Right lobe of liver (tissue), 4 donors: ENCODE results near the gene BTLA.

ENCODE experiments used
- POLR2A ChIP-seq: fragments of 450-650 bp; IDR thresholded peaks from one replicate; pipeline ENCODE4 v1.6.1; 2017; ENCODE audit warnings: antibody characterized with exemption, mild to moderate bottlenecking
- TF ChIP-seq, protein P1 (sequence below), 4 donors: fragments of 200-600 bp in 3 of 4; fragments of 450-650 bp in 1 of 4; IDR thresholded peaks; one replicate each; pipeline versions ENCODE4 v1.5.1 to v1.8.0; 2016 to 2022; ENCODE audit warnings: antibody characterized with exemption in 4 of 4, mild to moderate bottlenecking in 2 of 4
- donor health status: DM: no; HTN: no; CAD: no.
- donor health status: DM: no; HTN: no; CAD: no.
- donor health status: DM: no; HTN: yes; CAD: no.

DNA sequence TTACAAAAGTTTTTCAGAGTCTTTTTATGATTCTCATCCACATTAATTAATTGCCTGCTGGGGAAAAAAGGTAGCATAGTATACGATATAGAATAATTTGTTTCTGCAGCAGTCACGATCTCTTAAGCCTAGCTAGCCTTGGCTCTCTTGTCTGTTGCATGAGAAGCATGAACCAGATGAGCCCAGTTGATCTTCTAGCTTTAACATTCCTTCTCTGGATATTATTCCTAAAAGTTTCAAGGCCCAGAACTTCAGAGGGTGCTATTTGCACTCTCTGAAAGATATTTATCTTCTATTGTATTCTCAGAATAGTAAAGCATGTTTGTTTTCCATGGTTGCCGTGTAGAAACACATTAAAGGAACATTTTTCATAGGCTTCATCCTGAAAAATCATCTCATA lies 69.3 kb downstream of the BTLA start:
- TF ChIP-seq, protein P1, sequence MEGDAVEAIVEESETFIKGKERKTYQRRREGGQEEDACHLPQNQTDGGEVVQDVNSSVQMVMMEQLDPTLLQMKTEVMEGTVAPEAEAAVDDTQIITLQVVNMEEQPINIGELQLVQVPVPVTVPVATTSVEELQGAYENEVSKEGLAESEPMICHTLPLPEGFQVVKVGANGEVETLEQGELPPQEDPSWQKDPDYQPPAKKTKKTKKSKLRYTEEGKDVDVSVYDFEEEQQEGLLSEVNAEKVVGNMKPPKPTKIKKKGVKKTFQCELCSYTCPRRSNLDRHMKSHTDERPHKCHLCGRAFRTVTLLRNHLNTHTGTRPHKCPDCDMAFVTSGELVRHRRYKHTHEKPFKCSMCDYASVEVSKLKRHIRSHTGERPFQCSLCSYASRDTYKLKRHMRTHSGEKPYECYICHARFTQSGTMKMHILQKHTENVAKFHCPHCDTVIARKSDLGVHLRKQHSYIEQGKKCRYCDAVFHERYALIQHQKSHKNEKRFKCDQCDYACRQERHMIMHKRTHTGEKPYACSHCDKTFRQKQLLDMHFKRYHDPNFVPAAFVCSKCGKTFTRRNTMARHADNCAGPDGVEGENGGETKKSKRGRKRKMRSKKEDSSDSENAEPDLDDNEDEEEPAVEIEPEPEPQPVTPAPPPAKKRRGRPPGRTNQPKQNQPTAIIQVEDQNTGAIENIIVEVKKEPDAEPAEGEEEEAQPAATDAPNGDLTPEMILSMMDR (IDR thresholded peaks at IDR 0.05): no peak
- TF ChIP-seq POLR2A: no peak
